ENCODE results near the gene KCNJ18.
"Not testable (repeated sequence)": the region's sequence is repeated elsewhere in the genome, so short reads cannot be mapped to it uniquely, and the experiment has no call there.

DNA sequence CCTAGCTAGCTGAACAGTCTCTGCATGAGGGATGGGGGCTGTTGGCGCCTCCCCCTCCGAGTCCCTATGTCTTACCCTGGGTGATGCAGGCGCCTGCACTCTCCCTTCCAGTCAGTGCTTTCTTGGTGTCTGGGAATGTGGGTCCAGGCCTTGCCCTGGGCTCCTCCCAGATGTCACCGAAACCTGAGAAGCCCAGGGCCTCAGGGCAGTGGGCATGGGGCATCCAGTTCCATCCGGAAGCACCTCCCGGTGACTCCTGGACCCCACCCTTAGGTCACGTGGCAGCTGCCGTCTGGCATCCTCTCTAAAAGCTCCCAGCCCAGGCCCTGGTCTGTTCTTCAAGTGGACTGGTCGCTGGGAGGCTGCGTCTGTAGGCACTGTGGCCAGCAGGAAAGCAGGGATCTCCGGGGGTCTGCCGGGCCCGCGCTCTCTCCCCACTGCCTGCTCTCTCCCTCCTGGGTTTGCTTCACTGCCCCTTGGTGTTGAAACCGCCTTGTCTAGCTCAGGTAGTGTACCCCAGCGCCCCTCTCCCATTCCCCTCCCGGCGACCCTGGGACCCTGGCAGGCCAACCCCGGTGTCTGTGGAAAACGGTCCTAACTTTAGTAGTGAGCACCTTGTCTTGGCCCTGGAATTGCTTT lies 6.2 kb downstream of the KCNJ18 start:
- TF ChIP-seq, protein P1, sequence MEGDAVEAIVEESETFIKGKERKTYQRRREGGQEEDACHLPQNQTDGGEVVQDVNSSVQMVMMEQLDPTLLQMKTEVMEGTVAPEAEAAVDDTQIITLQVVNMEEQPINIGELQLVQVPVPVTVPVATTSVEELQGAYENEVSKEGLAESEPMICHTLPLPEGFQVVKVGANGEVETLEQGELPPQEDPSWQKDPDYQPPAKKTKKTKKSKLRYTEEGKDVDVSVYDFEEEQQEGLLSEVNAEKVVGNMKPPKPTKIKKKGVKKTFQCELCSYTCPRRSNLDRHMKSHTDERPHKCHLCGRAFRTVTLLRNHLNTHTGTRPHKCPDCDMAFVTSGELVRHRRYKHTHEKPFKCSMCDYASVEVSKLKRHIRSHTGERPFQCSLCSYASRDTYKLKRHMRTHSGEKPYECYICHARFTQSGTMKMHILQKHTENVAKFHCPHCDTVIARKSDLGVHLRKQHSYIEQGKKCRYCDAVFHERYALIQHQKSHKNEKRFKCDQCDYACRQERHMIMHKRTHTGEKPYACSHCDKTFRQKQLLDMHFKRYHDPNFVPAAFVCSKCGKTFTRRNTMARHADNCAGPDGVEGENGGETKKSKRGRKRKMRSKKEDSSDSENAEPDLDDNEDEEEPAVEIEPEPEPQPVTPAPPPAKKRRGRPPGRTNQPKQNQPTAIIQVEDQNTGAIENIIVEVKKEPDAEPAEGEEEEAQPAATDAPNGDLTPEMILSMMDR (conservative IDR thresholded peaks at IDR 0.05; ENCODE audit: low read depth, low read length), result not testable (repeated sequence)
- not testable (repeated sequence) for TF ChIP-seq EZH2phosphoT487 (IDR thresholded peaks at IDR 0.05; ENCODE audit: borderline replicate concordance, low read length); EZH2 (IDR thresholded peaks at IDR 0.05; ENCODE audit: low read length, unreplicated experiment)
